Measurements from ENCODE around the gene TRAF1. TPM values are rescaled to one million over a fixed set of nuclear protein-coding genes. Genes with fewer than 3 reads are reported as not detected.
A peak's percentile ranks its signal among the peaks of the same experiment; 100 is the strongest.

Gene TRAF1
- total RNA-seq, 2 experiments from 2014 or later, result 80.6 to 85.0 TPM

GRCh38 chr9:120870206-120870605 is 56.4 kb downstream of the TRAF1 start:
- H3K4me1 Mint-ChIP-seq (ENCODE audit: low read depth), result peaks cover 63% of the 10 kb centered on the region
- intact Hi-C loops (cut with micrococcal nuclease), result no loop called here
- no peaks in the 10 kb centered on the region for H3K9me3 Mint-ChIP-seq
- DNase-seq, result no peak
- peak overlapping the region; percentile 87 for H3K27ac Mint-ChIP-seq
- peak overlapping the region; percentile 74 for H3K4me3 Mint-ChIP-seq
- H3K36me3 Mint-ChIP-seq (ENCODE audit: low read depth), result peaks cover 79% of the 10 kb centered on the region
- CTCF ChIA-PET, result interaction anchor here (0.6 to 4.5 kb wide), 10 partner anchors 9 to 190 kb away, joined by 3 to 18 read pairs (median 5); no protein-coding TSS in a partner anchor
- no peaks in the 10 kb centered on the region for H3K27me3 Mint-ChIP-seq (ENCODE audit: low read depth)

- Mint-ChIP-seq H3K4me3 (peak overlapping the region; percentile 74), H3K9me3 (no peaks in the 10 kb centered on the region), H3K27ac (peak overlapping the region; percentile 87), H3K27me3 (ENCODE audit: low read depth) (no peaks in the 10 kb centered on the region), H3K36me3 (ENCODE audit: low read depth) (peaks cover 77% of the 10 kb centered on the region), H3K4me1 (ENCODE audit: low read depth) (peaks cover 58% of the 10 kb centered on the region)
- DNase-seq, result no peak
- CTCF ChIA-PET, result interaction anchor here (0.6 to 4.5 kb wide), 15 partner anchors 10 to 190 kb away, joined by 3 to 18 read pairs (median 4); partner anchors contain the start of gene FBXW2
- intact Hi-C loops (cut with micrococcal nuclease), result loop anchor here (1.0 kb wide), 2 partner anchors 76 to 155 kb away; partner anchors contain the start of genes FBXW2 and MEGF9
Observed at GRCh38 chr9:120869726-120870125, 56.9 kb downstream of the TRAF1 start.

GRCh38 chr9:120869360-120869687 is 57.3 kb downstream of the TRAF1 start:
- Mint-ChIP-seq H3K9me3 (no peaks in the 10 kb centered on the region), H3K36me3 (ENCODE audit: low read depth) (peaks cover 73% of the 10 kb centered on the region), H3K27me3 (ENCODE audit: low read depth) (no peaks in the 10 kb centered on the region), H3K4me1 (ENCODE audit: low read depth) (peaks cover 54% of the 10 kb centered on the region), H3K27ac (peak overlapping the region; percentile 87), H3K4me3 (peak overlapping the region; percentile 74)
- intact Hi-C loops (cut with micrococcal nuclease), result loop anchor here (1.0 kb wide), 2 partner anchors 76 to 155 kb away; partner anchors contain the start of genes FBXW2 and MEGF9
- CTCF ChIA-PET, result interaction anchor here (0.9 to 4.5 kb wide), 14 partner anchors 15 to 191 kb away, joined by 3 to 18 read pairs (median 5); partner anchors contain the start of gene FBXW2
- no peak for DNase-seq

- no peaks in the 10 kb centered on the region for H3K27me3 Mint-ChIP-seq (ENCODE audit: low read depth)
- intact Hi-C loops (cut with micrococcal nuclease), result loop anchor here (1.0 kb wide), 6 partner anchors 7 to 205 kb away; partner anchors contain the start of genes CNTRL, FBXW2 and MEGF9
- CTCF ChIA-PET, result interaction anchor here (0.6 to 4.5 kb wide), 18 partner anchors 15 to 451 kb away, joined by 3 to 18 read pairs (median 6); partner anchors contain the start of gene FBXW2
- H3K4me3 Mint-ChIP-seq, result peak overlapping the region; percentile 74
- H3K36me3 Mint-ChIP-seq (ENCODE audit: low read depth), result peaks cover 72% of the 10 kb centered on the region
- H3K9me3 Mint-ChIP-seq, result no peaks in the 10 kb centered on the region
- peaks cover 49% of the 10 kb centered on the region for H3K4me1 Mint-ChIP-seq (ENCODE audit: low read depth)
- DNase-seq, result peak; percentile 97
- peak overlapping the region; percentile 87 for H3K27ac Mint-ChIP-seq
Observed at GRCh38 chr9:120868676-120869359, 57.8 kb downstream of the TRAF1 start.

- Mint-ChIP-seq H3K4me1 (ENCODE audit: low read depth) (peaks cover 44% of the 10 kb centered on the region), H3K9me3 (no peaks in the 10 kb centered on the region), H3K27me3 (ENCODE audit: low read depth) (no peaks in the 10 kb centered on the region), H3K4me3 (peak overlapping the region; percentile 60), H3K27ac (peak overlapping the region; percentile 41), H3K36me3 (ENCODE audit: low read depth) (peaks cover 69% of the 10 kb centered on the region)
- intact Hi-C loops (cut with micrococcal nuclease), result loop anchor here (1.0 kb wide), 4 partner anchors 8 to 206 kb away; partner anchors contain the start of gene CNTRL
- CTCF ChIA-PET, result interaction anchor here (0.6 to 4.5 kb wide), 16 partner anchors 21 to 452 kb away, joined by 3 to 18 read pairs (median 4); no protein-coding TSS in a partner anchor
- no peak for DNase-seq
Observed at GRCh38 chr9:120868339-120868675, 58.3 kb downstream of the TRAF1 start.

GRCh38 chr9:120867676-120868338 is 58.8 kb downstream of the TRAF1 start:
- Mint-ChIP-seq H3K9me3 (no peaks in the 10 kb centered on the region), H3K4me1 (ENCODE audit: low read depth) (peaks cover 39% of the 10 kb centered on the region), H3K4me3 (peak overlapping the region; percentile 60), H3K27me3 (ENCODE audit: low read depth) (no peaks in the 10 kb centered on the region), H3K36me3 (ENCODE audit: low read depth) (peaks cover 68% of the 10 kb centered on the region), H3K27ac (peak overlapping the region; percentile 41)
- DNase-seq, result no peak
- intact Hi-C loops (cut with micrococcal nuclease), result loop anchor here (1.0 kb wide), 4 partner anchors 8 to 206 kb away; partner anchors contain the start of gene CNTRL
- CTCF ChIA-PET, result interaction anchor here (0.6 to 4.5 kb wide), 12 partner anchors 21 to 216 kb away, joined by 3 to 18 read pairs (median 4); no protein-coding TSS in a partner anchor

- no peak for DNase-seq
- intact Hi-C loops (cut with micrococcal nuclease), result no loop called here
- Mint-ChIP-seq H3K27me3 (ENCODE audit: low read depth) (no peaks in the 10 kb centered on the region), H3K9me3 (no peaks in the 10 kb centered on the region), H3K36me3 (ENCODE audit: low read depth) (peaks cover 63% of the 10 kb centered on the region), H3K27ac (no peak overlapping the region), H3K4me3 (no peak overlapping the region), H3K4me1 (ENCODE audit: low read depth) (peaks cover 33% of the 10 kb centered on the region)
- CTCF ChIA-PET, result interaction anchor here (1.4 to 4.5 kb wide), 2 partner anchors 25 to 115 kb away, joined by 3 to 18 read pairs; no protein-coding TSS in a partner anchor
Observed at GRCh38 chr9:120866651-120867050, 59.9 kb downstream of the TRAF1 start.

- H3K4me3 Mint-ChIP-seq, result no peak overlapping the region
- peaks cover 60% of the 10 kb centered on the region for H3K36me3 Mint-ChIP-seq (ENCODE audit: low read depth)
- H3K9me3 Mint-ChIP-seq, result no peaks in the 10 kb centered on the region
- CTCF ChIA-PET, result interaction anchor here (0.6 to 1.3 kb wide), 2 partner anchors 9 to 34 kb away, joined by 3 to 4 read pairs; no protein-coding TSS in a partner anchor
- intact Hi-C loops (cut with micrococcal nuclease), result no loop called here
- peaks cover 26% of the 10 kb centered on the region for H3K4me1 Mint-ChIP-seq (ENCODE audit: low read depth)
- H3K27ac Mint-ChIP-seq, result no peak overlapping the region
- no peaks in the 10 kb centered on the region for H3K27me3 Mint-ChIP-seq (ENCODE audit: low read depth)
- no peak for DNase-seq
Observed at GRCh38 chr9:120865809-120866208, 60.8 kb downstream of the TRAF1 start.

GRCh38 chr9:120865176-120865575 is 61.4 kb downstream of the TRAF1 start:
- H3K36me3 Mint-ChIP-seq (ENCODE audit: low read depth), result peaks cover 63% of the 10 kb centered on the region
- H3K9me3 Mint-ChIP-seq, result no peaks in the 10 kb centered on the region
- intact Hi-C loops (cut with micrococcal nuclease), result no loop called here
- no peak overlapping the region for H3K4me3 Mint-ChIP-seq
- no peaks in the 10 kb centered on the region for H3K27me3 Mint-ChIP-seq (ENCODE audit: low read depth)
- H3K27ac Mint-ChIP-seq, result no peak overlapping the region
- CTCF ChIA-PET, result interaction anchor here (1.3 kb wide), 1 partner anchor 9 kb away, joined by 3 read pairs; no protein-coding TSS in a partner anchor
- H3K4me1 Mint-ChIP-seq (ENCODE audit: low read depth), result peaks cover 21% of the 10 kb centered on the region
- DNase-seq, result no peak

- Mint-ChIP-seq H3K4me3 (no peak overlapping the region), H3K9me3 (no peaks in the 10 kb centered on the region), H3K27ac (no peak overlapping the region), H3K4me1 (ENCODE audit: low read depth) (peaks cover 17% of the 10 kb centered on the region), H3K36me3 (ENCODE audit: low read depth) (peaks cover 63% of the 10 kb centered on the region), H3K27me3 (ENCODE audit: low read depth) (no peaks in the 10 kb centered on the region)
- CTCF ChIA-PET, result interaction anchor here (0.7 to 1.3 kb wide), 2 partner anchors 8 to 55 kb away, joined by 3 read pairs; no protein-coding TSS in a partner anchor
- DNase-seq, result no peak
- intact Hi-C loops (cut with micrococcal nuclease), result no loop called here
Observed at GRCh38 chr9:120864719-120865118, 61.9 kb downstream of the TRAF1 start.

GRCh38 chr9:120863833-120864232 is 62.8 kb downstream of the TRAF1 start:
- Mint-ChIP-seq H3K9me3 (no peaks in the 10 kb centered on the region), H3K4me1 (ENCODE audit: low read depth) (peaks cover 9% of the 10 kb centered on the region), H3K36me3 (ENCODE audit: low read depth) (peaks cover 59% of the 10 kb centered on the region), H3K27ac (no peak overlapping the region), H3K27me3 (ENCODE audit: low read depth) (no peaks in the 10 kb centered on the region), H3K4me3 (no peak overlapping the region)
- intact Hi-C loops (cut with micrococcal nuclease), result no loop called here
- DNase-seq, result no peak
- CTCF ChIA-PET, result no interaction called here

GRCh38 chr9:120862452-120862851 is 64.1 kb downstream of the TRAF1 start:
- intact Hi-C loops (cut with micrococcal nuclease), result no loop called here
- peaks cover 3% of the 10 kb centered on the region for H3K4me1 Mint-ChIP-seq (ENCODE audit: low read depth)
- CTCF ChIA-PET, result interaction anchor here (0.6 to 1.3 kb wide), 3 partner anchors 10 to 74 kb away, joined by 3 to 4 read pairs (median 3); no protein-coding TSS in a partner anchor
- no peaks in the 10 kb centered on the region for H3K27me3 Mint-ChIP-seq (ENCODE audit: low read depth)
- H3K36me3 Mint-ChIP-seq (ENCODE audit: low read depth), result peaks cover 60% of the 10 kb centered on the region
- no peaks in the 10 kb centered on the region for H3K9me3 Mint-ChIP-seq
- no peak overlapping the region for H3K4me3 Mint-ChIP-seq
- no peak overlapping the region for H3K27ac Mint-ChIP-seq
- no peak for DNase-seq

Measured in activated naive CD4-positive, alpha-beta T cell treated with anti-CD3 and anti-CD28 coated beads for 36 hours (primary cell).